ENCODE measurements around the gene PREPL.

PREPL gene

GRCh38 chr2:44328750-44329149 is 32.5 kb downstream of the PREPL start:
- Histone ChIP-seq H3K4me3 (ENCODE audit: insufficient read depth, low read length, poor library complexity, severe bottlenecking) (no peak overlapping the region), H3K9ac (ENCODE audit: low read length) (no peak overlapping the region), H3K27me3 (ENCODE audit: low read length) (no peaks in the 10 kb centered on the region), H3K79me2 (ENCODE audit: insufficient read depth, low read length) (no peaks in the 10 kb centered on the region), H3K36me3 (ENCODE audit: low read length) (peaks cover 2% of the 10 kb centered on the region; the same call in 1 of the 2 replicates), H4K20me1 (ENCODE audit: low read depth, low read length) (no peaks in the 10 kb centered on the region), H3K4me2 (ENCODE audit: low read depth, low read length, poor library complexity, severe bottlenecking) (no peak overlapping the region), H2AFZ (ENCODE audit: low read depth, low read length, severe bottlenecking) (no peak overlapping the region), H3K27ac (ENCODE audit: low read depth, low read length) (no peak overlapping the region), H3K9me2 (replicated peaks; ENCODE audit: insufficient read depth, low read length) (no peaks in the 10 kb centered on the region), H3K9me3 (ENCODE audit: insufficient read depth, low read length) (no peaks in the 10 kb centered on the region), H3F3A (ENCODE audit: insufficient read depth) (no peaks in the 10 kb centered on the region)
- TF ChIP-seq EZH2phosphoT487 (conservative IDR thresholded peaks at IDR 0.05; ENCODE audit: low read length): no peak
- no peak for TF ChIP-seq CTCF (IDR thresholded peaks at IDR 0.05; ENCODE audit: insufficient read depth, low read length, poor library complexity, severe bottlenecking)

GRCh38 chr2:44326548-44327264 is 34.6 kb downstream of the PREPL start:
- no peaks in the 10 kb centered on the region for H3K9me2 ChIP-seq (replicated peaks; ENCODE audit: insufficient read depth, low read length)
- H3K27me3 ChIP-seq (ENCODE audit: low read length): no peaks in the 10 kb centered on the region
- H3K9ac ChIP-seq (ENCODE audit: low read length): no peak overlapping the region
- H3K27ac ChIP-seq (ENCODE audit: low read depth, low read length): no peak overlapping the region
- H3K9me3 ChIP-seq (ENCODE audit: insufficient read depth, low read length): no peaks in the 10 kb centered on the region
- no peaks in the 10 kb centered on the region for H3F3A ChIP-seq (ENCODE audit: insufficient read depth)
- H3K36me3 ChIP-seq (ENCODE audit: low read length): peaks cover 12% of the 10 kb centered on the region; the same call in 1 of the 2 replicates
- no peaks in the 10 kb centered on the region for H3K79me2 ChIP-seq (ENCODE audit: insufficient read depth, low read length)
- no peak overlapping the region for H3K4me2 ChIP-seq (ENCODE audit: low read depth, low read length, poor library complexity, severe bottlenecking)
- TF ChIP-seq CTCF (IDR thresholded peaks at IDR 0.05; ENCODE audit: insufficient read depth, low read length, poor library complexity, severe bottlenecking) (no peak), EZH2phosphoT487 (conservative IDR thresholded peaks at IDR 0.05; ENCODE audit: low read length) (no peak)
- H4K20me1 ChIP-seq (ENCODE audit: low read depth, low read length): no peaks in the 10 kb centered on the region
- H3K4me3 ChIP-seq (ENCODE audit: insufficient read depth, low read length, poor library complexity, severe bottlenecking): no peak overlapping the region
- no peak overlapping the region for H2AFZ ChIP-seq (ENCODE audit: low read depth, low read length, severe bottlenecking)

- H3F3A ChIP-seq (ENCODE audit: insufficient read depth): no peaks in the 10 kb centered on the region
- no peak overlapping the region for H3K27ac ChIP-seq (ENCODE audit: low read depth, low read length)
- H3K9ac ChIP-seq (ENCODE audit: low read length): no peak overlapping the region
- no peak overlapping the region for H2AFZ ChIP-seq (ENCODE audit: low read depth, low read length, severe bottlenecking)
- no peaks in the 10 kb centered on the region for H3K27me3 ChIP-seq (ENCODE audit: low read length)
- H3K36me3 ChIP-seq (ENCODE audit: low read length): peaks cover 13% of the 10 kb centered on the region; the same call in 1 of the 2 replicates
- no peak overlapping the region for H3K4me3 ChIP-seq (ENCODE audit: insufficient read depth, low read length, poor library complexity, severe bottlenecking)
- no peaks in the 10 kb centered on the region for H4K20me1 ChIP-seq (ENCODE audit: low read depth, low read length)
- TF ChIP-seq CTCF (IDR thresholded peaks at IDR 0.05; ENCODE audit: insufficient read depth, low read length, poor library complexity, severe bottlenecking) (no peak), EZH2phosphoT487 (conservative IDR thresholded peaks at IDR 0.05; ENCODE audit: low read length) (no peak)
- H3K9me3 ChIP-seq (ENCODE audit: insufficient read depth, low read length): no peaks in the 10 kb centered on the region
- H3K4me2 ChIP-seq (ENCODE audit: low read depth, low read length, poor library complexity, severe bottlenecking): no peak overlapping the region
- no peaks in the 10 kb centered on the region for H3K79me2 ChIP-seq (ENCODE audit: insufficient read depth, low read length)
- H3K9me2 ChIP-seq (replicated peaks; ENCODE audit: insufficient read depth, low read length): no peaks in the 10 kb centered on the region
Observed at GRCh38 chr2:44325897-44326296, 35.4 kb downstream of the PREPL start.

All from SU-DHL-6 (cell line).